Activated CD4-positive, alpha-beta T cell treated with anti-CD3 and anti-CD28 coated beads, Interleukin-2, Interleukin-6, amounts not matched to agents 100 ng/mL and 50 ng/mL, durations not matched to agents 16 hours and 8 hours (primary cell): ENCODE measurements around the gene PRSS33.
A peak's percentile ranks its signal among the peaks of the same experiment; 100 is the strongest.

Experiments
- DNase-seq: peaks from one replicate; pipeline ENCODE4 v3.0.0-alpha.2; 2020

PRSS33 gene

GRCh38 chr16:2798723-2799204 lies 11.4 kb upstream of the PRSS33 start:
- no peak for DNase-seq

- DNase-seq = no peak
Measured at GRCh38 chr16:2795395-2796143, 8.2 kb upstream of the PRSS33 start.

GRCh38 chr16:2792940-2793339 lies 5.6 kb upstream of the PRSS33 start:
- DNase-seq = no peak

- no peak for DNase-seq
Measured at GRCh38 chr16:2791174-2791573, 3.8 kb upstream of the PRSS33 start.

- no peak for DNase-seq
Measured at GRCh38 chr16:2790631-2791030, 3.3 kb upstream of the PRSS33 start.

- no peak for DNase-seq
Measured at GRCh38 chr16:2787961-2788360, 601 bp upstream of the PRSS33 start.

- DNase-seq = no peak
Measured at GRCh38 chr16:2786826-2787151, 571 bp downstream of the PRSS33 start.

- DNase-seq = no peak
Measured at GRCh38 chr16:2786061-2786825, 1.1 kb downstream of the PRSS33 start.

GRCh38 chr16:2785101-2785991 lies 2.0 kb downstream of the PRSS33 start:
- DNase-seq = no peak

GRCh38 chr16:2784358-2785100 lies 2.8 kb downstream of the PRSS33 start:
- DNase-seq = no peak

- no peak for DNase-seq
Measured at GRCh38 chr16:2783581-2784357, 3.6 kb downstream of the PRSS33 start.

- DNase-seq = no peak
Measured at GRCh38 chr16:2782583-2783351, 4.6 kb downstream of the PRSS33 start.

- DNase-seq = no peak
Measured at GRCh38 chr16:2779978-2780898, 7.1 kb downstream of the PRSS33 start.

GRCh38 chr16:2779151-2779920 lies 8.0 kb downstream of the PRSS33 start:
- DNase-seq = no peak

- DNase-seq = no peak
Measured at GRCh38 chr16:2778630-2778958, 8.8 kb downstream of the PRSS33 start.

- DNase-seq = peak; percentile 30
Measured at GRCh38 chr16:2777903-2778629, 9.3 kb downstream of the PRSS33 start.

- peak; percentile 93 for DNase-seq
Measured at GRCh38 chr16:2777231-2777902, 10.0 kb downstream of the PRSS33 start, which contains the start of gene ELOB. Gene ELOB (minus strand): TSS chr16:2777280. CDS start chr16:2777239, 41 bp downstream.
